ENCODE results near the gene LY9.
"Not testable (repeated sequence)": the region's sequence is repeated elsewhere in the genome, so short reads cannot be mapped to it uniquely, and the experiment has no call there.

LY9 gene

DNA sequence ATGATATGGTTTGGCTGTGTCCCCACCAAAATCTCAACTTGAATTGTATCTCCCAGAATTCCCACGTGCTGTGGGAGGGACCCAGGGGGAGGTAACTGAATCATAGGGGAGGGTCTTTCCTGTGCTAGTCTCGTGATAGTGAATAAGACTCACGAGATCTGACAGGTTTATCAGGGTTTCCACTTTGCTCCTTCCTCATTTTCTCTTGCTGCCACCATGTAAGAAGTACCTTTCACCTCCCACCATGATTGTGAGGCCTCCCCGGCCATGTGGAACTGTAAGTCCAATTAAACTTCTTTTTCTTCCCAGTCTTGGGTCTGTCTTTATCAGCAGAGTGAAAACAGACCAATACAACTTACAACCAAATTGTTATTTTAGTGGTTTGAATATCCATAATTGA lies 71.7 kb downstream of the LY9 start:
- DNase-seq: not testable (repeated sequence)

DNA sequence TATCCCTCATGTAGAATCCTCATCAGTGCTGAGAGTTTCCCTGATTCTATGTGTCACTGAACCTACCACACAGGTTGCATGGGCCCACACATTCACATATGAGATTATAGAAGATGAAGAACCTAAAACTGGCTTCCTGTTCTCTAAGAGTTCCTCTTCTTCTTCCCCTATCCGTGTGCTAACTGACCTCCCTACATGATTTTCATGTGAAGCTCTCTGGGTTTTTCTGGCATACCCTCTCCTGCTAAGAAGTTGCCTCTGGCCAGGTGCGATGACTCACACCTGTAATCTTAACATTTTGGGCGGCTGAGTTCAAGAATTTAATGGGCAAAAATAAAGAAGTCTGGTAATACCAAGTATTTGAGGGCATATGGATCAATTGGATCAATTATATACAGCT lies 72.2 kb downstream of the LY9 start:
- no peak for DNase-seq

DNA sequence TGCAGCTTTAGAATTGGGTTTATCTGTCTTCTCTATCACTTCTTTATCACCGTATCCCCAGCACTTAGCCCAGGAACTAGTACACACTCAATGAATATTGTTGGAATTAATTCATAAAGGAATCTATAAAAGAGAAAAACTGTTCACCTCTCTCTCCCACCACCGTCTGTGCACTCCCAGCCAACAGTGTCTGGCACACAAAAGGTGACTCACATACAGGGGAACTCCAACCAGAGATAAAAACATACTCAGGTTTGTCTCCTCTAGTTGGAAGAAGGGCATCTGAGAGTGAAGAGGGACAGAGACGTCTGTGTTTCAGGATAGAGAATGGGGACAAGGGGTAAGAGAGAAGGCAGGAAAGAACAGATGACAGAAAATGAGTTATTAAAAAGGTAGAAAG lies 79.0 kb downstream of the LY9 start:
- no peak for DNase-seq

- not testable (repeated sequence) for DNase-seq
These were observed 79.6 kb downstream of the LY9 start for GRCh38 chr1:160875591-160875990.

DNA sequence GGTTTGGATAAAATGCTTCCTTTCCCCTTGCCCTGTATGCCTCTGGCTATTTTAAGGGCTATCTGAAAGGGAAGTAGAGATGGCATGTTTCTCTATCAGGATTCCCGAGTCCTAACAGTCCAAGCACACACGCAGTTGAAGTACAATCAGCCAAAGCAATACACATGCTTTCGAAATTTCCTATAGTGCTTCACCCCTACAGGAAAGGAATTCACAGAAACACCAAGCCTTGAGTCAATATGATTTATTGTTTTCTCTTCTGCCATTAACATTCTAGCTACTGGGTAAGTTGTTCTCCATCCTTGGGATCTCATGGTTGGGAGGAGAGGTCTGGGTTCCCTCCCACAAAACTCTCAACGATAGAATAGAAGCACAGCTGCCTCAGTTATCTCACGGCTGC lies 80.3 kb downstream of the LY9 start:
- DNase-seq: no peak

DNA sequence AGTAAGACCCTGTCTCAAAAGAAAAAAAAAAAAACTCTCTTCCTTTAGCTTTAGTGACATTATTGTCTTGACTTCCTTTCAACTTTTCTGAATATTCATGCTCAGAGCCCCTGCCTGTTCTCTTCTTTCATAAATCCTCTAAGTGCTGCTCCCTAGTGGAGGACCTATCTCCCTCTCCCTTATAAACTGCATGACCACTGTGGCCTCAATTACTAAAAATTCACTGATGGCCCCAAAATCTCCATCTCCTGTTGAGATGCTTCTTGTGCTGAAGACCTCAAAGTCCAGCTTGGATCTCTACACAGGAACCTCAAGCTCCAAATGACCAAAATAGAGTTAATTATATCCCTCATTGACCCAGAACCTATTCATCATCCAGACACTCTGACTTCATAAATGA lies 81.2 kb downstream of the LY9 start:
- no peak for DNase-seq

All from cortex of kidney (tissue), 1 donor.